NCI-H1436 (cell line): ENCODE data around the gene MGARP.
"Not testable (repeated sequence)": the region's sequence is repeated elsewhere in the genome, so short reads cannot be mapped to it uniquely, and the experiment has no call there.

Source experiments
- DNase-seq: peaks from one replicate; lab custom pipeline; 2025; lab: John Stamatoyannopoulos, UW

Gene MGARP

GRCh38 chr4:139295206-139295941 lies 15.3 kb upstream of the MGARP start:
- peak; percentile 90 for DNase-seq

GRCh38 chr4:139286186-139286698 lies 6.2 kb upstream of the MGARP start:
- no peak for DNase-seq

DNA sequence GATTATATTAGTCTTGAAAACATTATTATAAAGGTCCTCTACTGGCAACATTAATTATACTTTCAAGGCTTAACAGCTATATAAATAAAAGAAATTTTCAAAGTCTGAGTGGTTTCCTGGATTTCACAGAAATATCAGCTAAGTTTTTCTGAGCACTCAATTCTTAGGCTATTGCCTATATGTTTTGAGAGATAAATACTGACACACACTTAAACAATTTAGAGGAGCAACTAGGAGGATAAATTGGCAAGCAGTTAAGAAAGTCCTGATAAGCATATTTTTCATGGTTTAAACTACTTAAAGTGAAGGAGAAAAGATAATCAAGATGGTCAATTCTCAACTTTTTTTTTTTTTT lies 2.7 kb upstream of the MGARP start:
- no peak for DNase-seq

DNA sequence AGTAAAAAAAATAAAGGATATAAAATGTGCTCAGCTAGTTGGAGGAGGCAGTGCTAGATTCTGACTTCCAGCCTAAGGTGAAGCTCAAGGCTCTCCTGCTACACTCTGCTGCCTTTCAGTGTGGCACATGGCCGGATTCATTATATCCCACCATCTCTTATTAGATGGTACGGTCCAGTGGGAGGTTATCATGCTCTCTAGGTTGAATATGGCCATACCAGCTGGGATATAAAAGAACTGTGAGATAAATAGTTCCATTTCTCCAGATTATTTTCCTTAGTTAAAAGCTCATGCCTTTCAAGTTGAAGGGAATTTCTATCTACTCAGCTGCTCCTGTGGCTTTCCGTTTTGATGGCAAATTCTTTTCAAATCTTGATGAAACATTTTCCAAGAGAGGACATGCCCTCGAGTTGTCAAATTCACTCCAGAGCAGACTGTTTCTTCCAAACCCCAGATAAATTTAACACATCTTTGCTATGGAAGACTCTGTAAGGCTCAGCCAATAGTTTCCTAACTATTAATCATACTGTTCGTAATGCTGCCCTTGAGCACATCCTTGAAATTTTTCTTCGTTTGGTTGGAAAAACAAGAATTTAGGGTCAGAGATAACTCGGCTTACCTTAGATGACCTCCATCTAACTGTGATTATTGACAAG lies 2.2 kb upstream of the MGARP start:
- no peak for DNase-seq

DNA sequence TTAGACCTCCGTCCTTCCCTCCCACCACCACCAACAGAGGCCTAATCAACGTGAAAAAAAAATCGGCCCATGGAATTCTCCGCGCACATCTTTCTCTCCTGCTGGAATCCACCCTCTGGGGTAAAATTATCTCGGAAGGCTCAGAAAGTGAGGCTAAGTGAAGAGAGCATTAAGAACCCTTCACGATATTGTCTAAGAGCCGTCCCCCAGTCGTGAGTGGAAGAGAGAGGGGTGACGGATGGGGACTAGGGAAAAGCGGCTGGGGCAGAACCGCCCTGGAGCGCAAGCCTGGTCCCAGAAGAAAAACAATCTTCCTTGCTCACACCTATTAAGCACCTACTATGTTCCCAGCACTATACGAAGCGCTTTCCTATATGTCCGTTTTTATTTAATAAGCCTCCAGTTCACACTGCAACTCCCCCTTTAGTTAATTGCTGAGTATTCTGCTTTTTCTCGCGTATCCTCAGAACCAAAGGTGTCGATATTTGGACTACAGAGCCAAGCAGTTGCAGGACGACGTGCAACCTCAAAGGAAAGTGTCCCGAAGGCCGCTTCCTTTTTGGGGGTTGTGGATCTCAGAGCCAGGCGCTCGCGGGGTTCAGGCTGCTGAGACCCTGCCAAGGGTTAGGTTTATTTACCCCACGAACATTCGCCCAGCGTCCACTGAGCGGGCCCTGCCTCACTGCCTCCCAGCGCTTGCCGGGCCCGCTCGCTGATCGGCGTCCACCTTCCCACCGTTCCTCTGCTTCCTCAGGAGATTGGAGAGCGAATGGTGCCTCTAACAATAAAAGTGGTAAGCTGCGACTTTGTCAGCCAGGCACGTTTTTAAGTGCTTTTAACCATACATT lies 889 bp downstream of the MGARP start:
- no peak for DNase-seq

- no peak for DNase-seq
Measured at GRCh38 chr4:139278485-139278884, 1.5 kb downstream of the MGARP start.

GRCh38 chr4:139275281-139275735 lies 4.7 kb downstream of the MGARP start:
- no peak for DNase-seq

GRCh38 chr4:139274790-139275189 lies 5.2 kb downstream of the MGARP start:
- DNase-seq: no peak

DNA sequence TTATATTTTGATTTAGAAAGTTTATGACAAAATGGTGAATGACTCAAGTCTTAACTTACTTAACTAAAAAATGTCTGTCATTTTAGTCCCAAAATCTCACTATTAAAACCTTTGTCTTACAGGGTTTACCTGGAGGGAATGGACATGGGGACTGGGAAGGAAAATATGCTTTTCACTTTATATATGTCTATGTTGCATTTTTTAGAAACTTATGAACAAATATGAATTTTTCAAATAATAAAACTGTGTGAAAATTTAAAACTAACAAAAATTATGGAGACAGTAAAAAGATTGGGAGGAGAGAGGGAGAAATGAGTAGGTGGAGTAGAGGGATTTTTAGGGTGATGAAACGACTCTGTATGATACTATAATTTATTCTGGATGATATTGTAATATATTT lies 6.2 kb downstream of the MGARP start:
- DNase-seq: no peak

DNA sequence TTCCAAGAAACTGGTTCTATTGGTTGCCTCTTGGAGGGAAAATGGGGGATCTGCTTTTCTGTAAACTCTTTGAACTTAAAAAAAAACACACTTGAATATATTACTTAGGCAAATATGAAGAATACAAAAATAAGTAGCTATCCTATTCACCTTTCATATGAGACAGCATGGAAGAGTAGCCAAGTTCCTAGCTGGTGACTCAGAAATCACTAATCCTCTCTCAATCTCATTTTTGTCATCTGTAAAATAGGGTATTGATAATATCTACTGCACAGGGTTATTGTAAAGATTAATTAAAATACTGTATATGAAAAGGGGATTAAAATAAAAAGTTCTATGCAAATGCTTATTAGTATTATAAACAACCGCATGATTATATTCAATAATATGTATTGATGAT lies 12.7 kb downstream of the MGARP start:
- no peak for DNase-seq

DNA sequence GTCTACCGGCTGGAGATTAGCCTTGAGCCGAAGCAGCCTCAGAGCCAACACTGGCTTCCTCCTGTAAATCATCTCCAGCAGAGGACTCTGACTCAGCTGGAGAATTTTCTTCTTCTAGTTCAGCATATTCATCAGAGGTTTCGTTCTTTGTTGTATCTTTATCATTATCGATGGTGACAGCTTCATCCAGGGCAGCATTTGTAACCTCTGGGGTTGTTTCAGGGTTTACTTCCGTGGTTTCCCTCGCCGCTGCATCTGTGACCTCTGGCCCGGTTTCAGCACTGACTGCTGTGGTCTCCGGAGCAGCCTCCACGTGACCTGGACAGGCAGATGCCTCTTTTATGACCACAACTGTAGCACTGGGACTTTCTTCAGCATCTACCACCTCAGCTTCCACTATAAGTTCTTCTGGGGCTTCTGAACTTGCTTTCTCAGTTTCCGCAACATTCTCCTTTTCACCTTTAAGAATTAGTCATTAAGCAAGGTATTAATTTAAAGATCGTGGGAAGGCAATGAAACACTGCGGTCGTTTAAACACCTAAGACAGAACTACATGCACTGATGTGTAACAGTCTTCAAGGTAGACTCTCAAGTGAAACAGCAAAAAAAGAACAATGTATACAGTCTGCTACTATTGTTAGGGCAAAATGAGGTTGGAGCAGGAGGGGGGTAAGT lies 13.3 kb downstream of the MGARP start:
- no peak for DNase-seq

- no peak for DNase-seq
Measured at GRCh38 chr4:139266208-139266582, 13.8 kb downstream of the MGARP start.

GRCh38 chr4:139265654-139266053 lies 14.4 kb downstream of the MGARP start:
- DNase-seq: no peak

DNA sequence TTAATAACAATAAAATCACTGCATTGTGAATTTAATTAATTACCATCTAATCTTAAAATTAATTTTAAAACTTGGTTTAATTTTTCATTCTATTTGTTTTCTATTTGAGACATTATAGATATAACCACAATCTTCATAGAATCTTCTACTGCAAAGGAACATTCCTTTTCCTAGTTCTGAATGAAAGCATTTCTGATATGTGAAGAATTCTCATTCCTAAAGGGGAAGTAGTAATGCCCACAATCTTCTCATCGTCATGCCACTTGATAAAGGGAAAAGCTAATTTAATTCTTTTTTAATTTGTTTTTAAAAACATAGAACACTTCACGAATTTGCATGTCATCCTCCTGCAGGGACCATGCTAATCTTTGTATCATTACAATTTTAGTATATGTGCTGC lies 23.7 kb downstream of the MGARP start:
- no peak for DNase-seq

DNA sequence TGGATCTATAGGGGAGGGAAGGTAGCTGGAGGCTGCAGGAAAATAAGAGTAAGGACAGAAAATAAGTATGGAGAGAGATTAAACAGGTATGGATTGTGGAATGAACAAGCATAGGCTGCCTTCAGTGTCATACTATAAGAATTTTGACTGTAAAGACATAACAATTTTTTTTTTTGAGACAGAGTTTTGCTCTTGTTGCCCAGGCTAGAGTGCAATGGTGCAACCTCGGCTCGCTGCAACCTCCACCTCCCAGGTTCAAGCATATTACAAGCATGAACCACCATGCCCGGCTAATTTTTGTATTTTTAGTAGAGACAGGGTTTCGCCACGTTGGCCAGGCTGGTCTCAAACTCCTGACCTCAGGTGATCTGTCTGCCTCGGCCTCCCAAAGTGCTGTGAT lies 24.4 kb downstream of the MGARP start:
- not testable (repeated sequence) for DNase-seq

DNA sequence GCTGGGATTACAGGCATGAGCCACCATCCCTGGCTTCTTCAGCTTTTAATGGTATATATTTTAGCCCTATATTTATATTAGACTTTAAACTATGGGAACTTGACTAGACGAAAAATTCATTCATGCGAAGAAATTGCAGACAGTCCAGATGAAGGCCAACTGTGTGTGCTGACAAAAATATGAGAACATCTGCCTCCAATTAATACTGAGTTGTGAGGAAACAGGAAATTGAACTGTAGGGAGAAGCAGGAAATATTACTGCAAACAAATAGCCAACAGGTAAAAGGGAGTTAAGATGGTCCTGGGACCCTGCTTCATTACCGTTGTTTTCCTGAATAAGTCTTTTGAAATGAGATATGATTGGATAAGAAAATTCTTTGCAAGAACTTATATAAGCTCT lies 26.3 kb downstream of the MGARP start:
- DNase-seq: no peak

- DNase-seq: no peak
Measured at GRCh38 chr4:139253046-139253445, 27.0 kb downstream of the MGARP start.

- no peak for DNase-seq
Measured at GRCh38 chr4:139247700-139248238, 32.3 kb downstream of the MGARP start.

GRCh38 chr4:139247241-139247640 lies 32.8 kb downstream of the MGARP start:
- DNase-seq: no peak

DNA sequence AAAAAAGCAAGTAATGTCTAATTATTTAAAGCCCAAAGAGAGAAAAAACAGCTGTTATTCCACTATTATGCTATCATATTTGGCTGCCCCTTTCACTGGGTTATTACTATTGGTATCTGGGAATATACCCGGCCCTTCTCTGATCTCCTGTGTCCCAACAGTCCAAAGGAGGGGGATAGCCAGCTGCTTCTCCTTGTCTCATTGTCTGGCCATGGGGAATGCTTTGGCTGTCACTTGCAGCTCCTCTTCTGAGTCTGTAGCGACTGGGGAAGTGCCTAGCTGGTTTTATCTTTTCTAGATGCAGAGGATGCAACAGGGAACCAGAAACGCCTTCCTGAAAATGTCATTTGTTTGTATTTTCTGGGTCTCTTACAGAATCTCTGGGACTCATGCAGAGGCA lies 33.9 kb downstream of the MGARP start:
- DNase-seq: no peak

DNA sequence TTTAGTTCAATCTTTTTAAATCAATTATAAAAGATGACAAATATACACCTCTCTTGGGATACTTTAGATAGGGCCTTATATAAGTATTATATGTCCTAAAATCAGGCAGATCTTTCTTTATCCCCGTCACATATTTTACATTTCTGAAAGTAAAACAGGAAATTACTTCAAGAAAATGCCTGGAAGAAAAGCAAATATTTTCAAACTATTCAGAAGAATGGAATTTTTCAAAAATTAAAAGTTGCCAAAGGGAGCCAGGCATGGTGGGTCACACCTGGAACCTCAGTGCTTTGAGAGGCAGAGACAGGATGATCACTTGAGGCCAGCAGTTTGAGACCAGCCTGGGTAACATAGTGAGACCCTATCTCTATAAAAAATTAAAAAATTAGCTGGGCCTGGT lies 34.4 kb downstream of the MGARP start:
- no peak for DNase-seq
